RPMI7951 (cell line): Measurements from ENCODE around the gene PTPRM. TPM values are rescaled to one million over a fixed set of nuclear protein-coding genes. Genes with fewer than 3 reads are reported as not detected.
"Not testable (repeated sequence)": the region's sequence is repeated elsewhere in the genome, so short reads cannot be mapped to it uniquely, and the experiment has no call there.

Experiments
- DNase-seq: peaks from one replicate; pipeline ENCODE4 v3.0.0-alpha.2; 2012; ENCODE audit warnings: low read depth
- total RNA-seq: library from RNA; depleted of rRNA; stranded (reverse); fragments of >200 nt; shearing (Covaris generic); gene quantifications from 2 replicates; pipeline ENCODE4 v1.2.3, GENCODE V29; 2014

The PTPRM gene
- total RNA-seq, 1 experiment from 2014 or later = 51.8 TPM

DNA sequence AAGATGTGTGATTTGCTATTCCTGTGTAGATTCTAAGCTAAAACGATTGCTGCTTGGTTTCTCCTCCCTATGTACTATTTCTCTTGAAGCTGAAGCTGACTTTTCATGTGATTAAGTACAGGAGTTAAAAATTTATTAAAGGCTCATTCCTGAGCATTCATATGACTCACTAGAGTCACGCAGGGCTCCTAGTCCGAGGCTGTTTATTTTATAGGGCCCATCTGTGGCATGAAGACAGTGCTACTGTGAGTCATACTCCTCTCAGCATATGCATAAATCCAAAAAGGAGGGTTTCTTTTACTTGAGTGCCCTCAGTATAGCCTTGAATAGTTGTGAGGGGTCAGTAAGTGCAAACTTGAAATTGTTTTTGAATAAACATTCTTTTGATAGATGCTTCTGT lies 378.8 kb downstream of the PTPRM start:
- DNase-seq = peak; percentile 90

DNA sequence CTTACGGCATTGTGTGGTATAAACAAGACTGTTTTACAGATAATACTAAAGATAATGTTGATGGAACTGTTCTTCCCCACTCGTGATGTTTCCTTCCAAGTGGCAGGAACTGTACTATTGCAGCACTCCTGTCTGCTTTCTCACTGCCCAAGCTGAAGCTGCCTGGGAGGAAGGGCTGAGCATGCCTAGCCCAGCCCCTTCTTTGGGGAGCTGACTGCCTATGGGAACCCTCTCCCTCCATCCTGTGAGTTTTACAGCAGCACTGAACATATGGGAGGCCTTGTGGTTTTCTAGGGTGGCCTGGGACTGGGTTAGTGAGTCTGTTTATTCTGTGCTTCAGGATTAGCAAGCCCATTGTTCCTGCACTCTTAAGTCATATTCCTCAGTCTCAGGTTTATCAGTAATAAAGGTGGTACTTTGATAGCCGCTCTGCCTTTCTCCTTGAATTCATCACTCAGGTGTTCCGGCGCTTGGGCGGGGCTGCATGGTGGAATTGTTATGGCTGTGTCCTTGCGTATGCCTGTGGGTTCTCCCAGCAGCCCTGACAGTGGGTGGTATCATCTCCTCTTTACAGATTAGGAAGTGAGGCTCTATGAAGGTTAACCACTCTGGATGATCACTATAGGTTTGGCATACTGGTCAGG lies 379.7 kb downstream of the PTPRM start:
- peak; percentile 80 for DNase-seq

DNA sequence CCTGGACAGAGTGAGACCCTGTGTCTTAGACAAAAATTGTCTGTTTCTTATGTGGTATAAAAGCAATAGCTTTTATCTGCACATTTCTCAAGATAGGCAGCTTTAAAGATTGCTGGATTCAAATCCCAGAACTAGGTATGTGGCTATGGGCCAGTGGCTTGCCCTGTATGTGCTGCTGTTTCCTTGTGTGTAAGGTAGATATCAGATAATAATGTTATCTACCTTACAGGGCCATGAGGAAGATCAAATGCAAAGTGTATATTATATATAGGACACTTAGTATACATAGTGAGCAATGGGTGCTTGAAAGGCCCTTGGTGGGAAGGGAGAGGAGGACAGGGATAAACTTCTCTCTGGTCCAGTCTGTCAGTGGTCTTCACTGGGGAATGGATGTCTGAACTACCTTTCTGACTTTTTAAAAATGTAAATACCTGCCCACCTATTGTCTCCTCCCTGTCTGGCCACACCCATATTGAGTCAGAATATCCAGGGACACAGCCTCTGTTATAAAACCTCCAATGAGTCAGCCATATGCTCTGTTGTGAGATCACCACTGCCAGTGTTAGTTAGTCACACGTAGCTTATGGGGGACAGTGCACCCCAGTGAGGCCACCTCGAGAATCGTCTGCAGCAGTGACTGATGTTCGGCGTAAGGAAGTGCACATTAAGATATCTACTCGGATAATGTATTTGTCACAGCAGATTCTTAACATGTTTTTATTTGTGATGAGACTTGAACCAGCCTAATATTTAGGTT lies 383.4 kb downstream of the PTPRM start:
- DNase-seq = peak; percentile 70

DNA sequence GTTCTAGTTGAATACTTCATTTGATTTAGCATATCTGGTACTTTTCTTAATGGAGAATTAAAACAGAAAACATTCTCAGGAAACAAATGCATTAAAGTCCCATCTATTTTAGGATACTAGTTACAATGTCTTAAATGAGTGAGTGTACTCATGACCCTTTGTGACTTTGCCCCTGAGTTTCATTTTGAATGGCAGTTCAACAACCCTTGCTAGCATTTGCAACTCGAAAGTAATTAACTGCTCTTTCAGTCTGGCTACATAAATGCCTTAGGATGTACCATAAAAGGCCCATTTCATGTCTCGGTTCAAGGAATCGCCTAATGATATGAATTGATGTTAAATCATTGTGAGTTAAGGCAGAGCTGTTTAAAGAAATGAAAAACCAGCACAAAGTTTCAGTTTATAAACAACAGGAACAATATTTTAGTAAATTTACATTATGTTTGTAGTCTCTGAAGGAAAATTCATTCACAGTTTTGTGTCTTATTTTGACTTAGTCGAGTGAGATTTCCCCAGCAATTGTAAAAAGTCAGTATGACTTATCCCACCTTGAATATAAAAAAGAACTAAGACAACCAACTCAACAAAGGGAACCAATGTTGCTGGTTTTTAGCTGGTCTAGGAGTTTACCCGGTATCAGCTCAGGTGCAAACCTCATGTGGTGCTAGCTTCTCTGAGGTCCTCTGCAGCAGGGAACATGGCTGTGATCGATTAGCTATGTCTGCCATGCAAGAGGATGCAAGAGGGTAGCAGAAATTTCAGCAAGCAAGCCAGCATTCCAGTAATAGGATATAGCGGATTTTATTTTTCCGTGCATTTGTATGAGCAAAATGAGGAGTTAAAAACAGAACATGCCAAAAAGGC lies 386.2 kb downstream of the PTPRM start:
- peak; percentile 38 for DNase-seq

DNA sequence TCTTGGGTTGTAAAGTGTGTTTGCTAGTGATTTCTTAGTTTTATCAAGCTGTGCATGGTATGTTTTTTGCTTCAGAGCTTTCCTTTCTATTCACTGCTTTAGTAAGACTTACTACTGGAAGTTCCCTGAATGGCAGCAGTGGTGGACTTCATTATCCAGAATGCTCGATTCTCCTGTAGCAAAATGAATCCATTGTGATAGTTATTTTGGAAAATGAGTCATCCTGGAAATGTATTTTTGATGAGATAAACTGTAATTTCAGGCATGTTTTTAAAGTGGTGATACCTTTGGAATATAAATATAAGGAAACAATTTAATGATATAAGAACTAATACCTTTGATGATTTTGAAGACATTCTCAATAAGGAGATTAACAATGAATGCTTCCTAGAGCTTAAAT lies 387.1 kb downstream of the PTPRM start:
- peak; percentile 46 for DNase-seq

DNA sequence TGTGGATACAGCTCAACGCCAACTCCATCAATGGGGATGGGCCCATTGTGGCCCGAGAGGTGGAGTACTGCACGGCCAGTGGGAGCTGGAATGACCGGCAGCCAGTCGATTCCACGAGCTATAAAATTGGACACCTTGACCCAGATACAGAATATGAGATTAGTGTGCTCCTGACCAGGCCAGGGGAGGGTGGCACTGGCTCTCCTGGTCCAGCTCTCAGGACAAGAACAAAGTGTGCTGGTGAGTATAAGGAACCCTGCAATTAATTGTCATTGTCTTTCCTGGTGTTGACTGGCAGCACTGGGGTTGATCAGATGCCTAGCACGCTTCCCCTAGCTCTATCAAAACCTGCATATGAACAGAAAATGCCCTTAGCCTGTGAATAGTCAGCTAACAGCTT lies 388.1 kb downstream of the PTPRM start:
- no peak for DNase-seq

DNA sequence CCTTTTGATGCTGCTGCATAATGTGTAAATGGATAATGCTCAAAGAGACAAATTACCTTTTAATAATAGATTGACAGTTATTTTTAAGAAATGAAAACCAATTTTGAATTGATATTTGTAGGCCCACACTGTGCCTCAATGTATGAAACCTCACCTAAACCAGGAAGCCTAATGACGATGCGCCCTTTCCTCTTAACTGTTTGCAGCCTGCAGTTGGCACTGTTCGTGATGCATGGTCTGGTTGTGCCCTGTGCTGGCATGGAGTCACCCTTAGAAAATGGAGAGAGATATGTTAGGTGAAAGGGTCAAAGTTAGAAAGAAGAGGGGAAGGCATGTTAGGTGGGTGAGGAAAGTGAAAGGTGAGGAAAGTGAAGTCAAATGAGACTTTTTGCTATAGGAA lies 390.2 kb downstream of the PTPRM start:
- no peak for DNase-seq

DNA sequence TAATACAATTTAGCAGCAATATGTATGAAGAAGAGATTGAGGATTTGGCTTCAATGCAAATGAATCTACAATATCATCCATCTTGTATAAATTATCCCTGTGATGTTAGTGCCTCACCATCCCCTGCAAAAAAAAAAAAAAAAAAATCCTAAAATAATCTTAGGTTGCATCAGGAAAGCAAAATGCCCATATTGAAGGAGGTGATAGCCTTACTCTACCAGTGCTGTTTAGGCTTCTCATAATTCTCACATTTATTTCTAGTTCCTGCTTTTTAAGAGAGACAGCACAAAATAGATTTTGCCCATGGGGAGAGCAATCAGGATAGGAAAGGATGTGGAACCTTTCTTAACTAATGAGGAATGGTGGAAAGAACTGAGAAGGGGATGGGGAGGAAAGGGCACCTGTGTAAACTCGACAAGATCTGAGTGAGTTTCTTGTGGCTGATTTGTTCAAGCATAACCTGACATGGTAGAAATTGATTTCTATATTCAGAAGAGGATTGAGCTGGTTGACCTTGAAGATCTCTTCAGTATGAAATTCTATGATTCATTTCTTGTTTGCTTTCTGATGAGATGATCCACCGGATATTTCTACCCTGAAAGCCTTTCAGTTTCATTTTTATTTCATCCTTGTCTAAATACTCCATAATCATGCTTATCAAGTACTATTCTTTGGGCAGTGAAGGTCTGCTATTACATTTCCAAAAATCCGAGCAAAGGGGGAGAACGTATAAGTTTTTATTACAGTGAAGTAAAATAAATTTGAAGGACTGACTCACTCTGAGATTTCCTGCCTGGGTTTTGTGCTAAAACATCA lies 391.2 kb downstream of the PTPRM start:
- no peak for DNase-seq

DNA sequence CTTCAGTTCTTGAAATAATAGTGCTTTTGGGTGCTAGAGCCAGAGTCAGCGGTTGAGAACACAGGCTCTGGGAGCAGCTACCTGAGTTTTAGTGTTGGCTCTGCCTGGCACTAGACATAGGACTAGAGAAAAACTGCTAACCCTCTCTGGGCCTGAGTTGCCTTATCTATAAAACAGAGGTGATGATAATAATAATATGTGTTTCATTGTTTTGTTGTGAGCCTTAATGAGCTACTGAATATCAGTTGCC lies 391.7 kb downstream of the PTPRM start:
- DNase-seq = no peak

DNA sequence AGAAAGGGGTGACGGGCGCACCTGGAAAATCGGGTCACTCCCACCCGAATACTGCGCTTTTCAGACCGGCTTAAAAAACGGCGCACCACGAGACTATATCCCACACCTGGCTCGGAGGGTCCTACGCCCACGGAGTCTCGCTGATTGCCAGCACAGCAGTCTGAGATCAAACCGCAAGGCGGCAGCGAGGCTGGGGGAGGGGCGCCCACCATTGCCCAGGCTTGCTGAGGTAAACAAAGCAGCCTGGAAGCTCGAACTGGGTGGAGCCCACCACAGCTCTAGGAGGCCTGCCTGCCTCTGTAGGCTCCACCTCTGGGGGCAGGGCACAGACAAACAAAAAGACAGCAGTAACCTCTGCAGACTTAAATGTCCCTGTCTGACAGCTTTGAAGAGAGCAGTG lies 399.6 kb downstream of the PTPRM start:
- not testable (repeated sequence) for DNase-seq

DNA sequence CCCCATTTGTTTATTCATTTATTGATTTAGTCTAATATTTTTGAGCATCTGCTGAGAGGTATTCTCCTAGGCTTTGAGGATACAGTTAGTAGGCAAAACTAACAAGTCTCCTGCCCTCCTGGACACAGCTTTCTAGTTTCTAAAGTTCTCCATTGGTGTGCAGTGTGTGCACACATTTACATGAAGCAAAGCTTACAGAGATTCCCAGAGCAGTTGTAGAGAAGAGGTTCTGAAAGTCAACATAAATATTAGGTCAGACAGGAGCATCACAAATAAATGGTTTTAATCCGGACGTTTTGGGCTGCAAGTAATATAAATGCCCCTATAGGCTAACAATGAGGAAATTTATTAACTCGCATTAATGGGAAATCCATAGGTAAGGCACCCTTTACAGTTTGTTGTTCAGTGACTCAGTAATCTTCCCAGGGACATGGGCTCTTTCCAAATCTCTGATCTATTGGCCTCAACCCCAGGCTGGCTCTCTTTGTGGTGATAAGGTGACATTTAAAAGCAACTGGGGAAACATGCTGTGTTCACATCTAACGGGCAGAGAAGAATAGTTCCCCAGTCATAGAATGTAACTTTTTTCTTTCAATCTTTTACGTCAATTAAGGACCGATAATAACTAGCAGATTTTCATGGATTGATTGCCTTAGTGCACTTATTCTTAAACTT lies 407.2 kb downstream of the PTPRM start:
- DNase-seq = no peak

DNA sequence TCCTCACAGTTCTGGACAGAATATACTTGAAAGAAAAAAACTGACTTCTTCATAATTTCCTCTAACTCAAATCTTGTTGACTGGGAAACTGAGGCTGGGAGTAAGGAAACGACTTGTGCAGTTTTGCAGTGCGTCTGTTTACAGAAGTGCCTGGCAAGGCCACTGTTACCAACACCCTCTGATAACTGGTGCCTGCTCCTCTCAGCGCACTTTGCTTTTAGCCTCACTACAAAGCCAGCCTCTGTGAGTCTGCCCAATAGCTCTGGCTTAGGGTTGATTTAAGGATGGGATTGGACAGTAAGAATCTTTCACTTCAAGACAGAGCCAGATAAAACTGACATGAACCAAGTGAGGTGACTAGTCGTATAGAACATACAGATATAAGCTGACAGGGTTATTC lies 410.8 kb downstream of the PTPRM start:
- DNase-seq = no peak

DNA sequence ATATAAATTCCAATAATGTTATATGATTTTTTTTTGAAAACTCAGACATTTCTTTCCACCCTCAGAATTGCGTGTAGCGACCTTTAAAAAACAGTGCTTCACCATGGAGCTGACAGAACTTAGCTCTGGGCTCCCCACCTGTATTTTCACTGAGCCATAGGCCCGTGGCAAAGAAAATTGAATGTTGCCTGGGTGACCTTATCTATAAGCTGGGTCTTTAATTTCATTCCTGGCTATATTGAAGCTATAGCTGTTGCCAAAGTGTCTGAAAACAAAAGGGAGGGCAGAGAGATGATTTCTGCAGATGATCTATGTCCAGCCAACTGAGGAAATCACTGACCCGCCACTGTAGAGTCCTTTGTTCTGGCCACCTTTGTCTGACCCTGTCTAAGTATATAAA lies 411.7 kb downstream of the PTPRM start:
- DNase-seq = no peak

DNA sequence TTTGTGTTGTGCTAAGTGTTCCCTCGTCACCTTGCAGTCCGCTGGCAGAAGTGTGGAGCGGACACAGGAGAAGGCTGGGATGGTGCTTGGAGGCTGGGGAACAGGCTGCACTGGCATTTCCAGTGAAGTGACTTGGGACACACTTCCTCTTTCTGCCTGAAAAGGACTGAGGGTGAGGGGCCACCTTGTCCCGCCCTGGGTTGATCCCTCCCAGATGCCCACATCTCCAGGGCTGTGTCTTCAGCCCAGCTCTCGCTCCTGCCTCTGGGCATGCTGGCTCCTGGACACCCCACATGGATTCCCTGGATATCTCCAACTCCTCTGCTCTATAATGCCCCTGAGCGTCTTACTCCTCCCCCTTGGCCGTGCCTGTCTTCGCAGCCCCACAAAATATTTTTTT lies 412.6 kb downstream of the PTPRM start:
- no peak for DNase-seq

DNA sequence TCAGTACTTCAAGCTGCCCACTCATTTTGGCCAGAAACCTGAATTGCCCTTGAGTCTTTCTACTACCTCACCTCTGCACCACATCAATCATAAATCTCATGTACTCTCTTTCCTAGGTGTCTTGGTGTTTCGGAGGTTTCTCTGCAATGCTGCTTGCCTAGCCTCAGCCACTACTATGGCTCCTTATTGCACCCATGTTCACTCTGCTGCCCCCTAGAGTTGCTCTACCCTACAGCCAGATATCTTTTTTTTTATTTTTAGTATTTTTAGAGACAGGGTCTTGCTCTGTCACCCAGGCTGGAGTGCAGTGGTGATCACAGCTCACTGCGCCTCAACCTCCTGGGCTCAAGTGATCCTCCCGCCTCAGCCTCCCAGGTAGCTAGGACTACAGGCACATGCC lies 413.0 kb downstream of the PTPRM start:
- DNase-seq = no peak

DNA sequence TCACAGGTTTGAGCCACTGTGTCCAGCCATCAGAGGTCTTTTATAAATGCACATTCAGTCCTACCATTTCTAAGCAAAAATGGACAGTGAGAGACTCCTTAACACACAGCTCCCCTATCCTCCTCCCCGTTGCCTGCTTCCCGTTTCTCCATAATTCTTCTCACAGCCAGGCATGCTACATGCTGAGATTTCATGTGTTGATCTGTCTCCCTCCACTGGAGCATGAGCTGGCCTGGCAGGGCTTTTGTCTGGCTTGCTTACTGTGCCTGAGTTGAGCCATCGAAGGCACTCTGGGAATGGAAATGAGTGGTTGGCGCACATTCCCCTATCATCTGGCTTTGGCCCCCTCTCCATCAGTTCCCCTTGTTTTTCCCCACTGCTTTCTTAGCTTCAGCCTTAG lies 413.5 kb downstream of the PTPRM start:
- DNase-seq = no peak

DNA sequence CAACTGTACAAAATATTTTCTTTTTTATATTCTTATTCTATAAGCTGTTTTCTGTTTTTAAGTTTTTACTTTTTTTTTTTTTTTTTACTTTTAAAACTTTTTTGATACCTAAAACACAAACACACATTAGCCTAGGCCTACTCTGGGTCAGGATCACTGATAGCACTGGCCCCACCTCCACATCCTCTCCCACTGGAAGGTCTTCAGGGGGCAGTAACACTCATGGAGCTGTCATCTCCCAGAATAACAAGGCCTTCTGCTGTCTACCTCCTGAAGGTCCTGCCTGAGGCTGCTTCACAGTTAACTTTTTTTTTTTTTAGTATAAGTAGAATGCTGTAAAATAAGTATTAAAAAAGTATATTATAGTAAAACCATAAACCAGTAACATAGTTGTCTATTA lies 415.1 kb downstream of the PTPRM start:
- DNase-seq = no peak

DNA sequence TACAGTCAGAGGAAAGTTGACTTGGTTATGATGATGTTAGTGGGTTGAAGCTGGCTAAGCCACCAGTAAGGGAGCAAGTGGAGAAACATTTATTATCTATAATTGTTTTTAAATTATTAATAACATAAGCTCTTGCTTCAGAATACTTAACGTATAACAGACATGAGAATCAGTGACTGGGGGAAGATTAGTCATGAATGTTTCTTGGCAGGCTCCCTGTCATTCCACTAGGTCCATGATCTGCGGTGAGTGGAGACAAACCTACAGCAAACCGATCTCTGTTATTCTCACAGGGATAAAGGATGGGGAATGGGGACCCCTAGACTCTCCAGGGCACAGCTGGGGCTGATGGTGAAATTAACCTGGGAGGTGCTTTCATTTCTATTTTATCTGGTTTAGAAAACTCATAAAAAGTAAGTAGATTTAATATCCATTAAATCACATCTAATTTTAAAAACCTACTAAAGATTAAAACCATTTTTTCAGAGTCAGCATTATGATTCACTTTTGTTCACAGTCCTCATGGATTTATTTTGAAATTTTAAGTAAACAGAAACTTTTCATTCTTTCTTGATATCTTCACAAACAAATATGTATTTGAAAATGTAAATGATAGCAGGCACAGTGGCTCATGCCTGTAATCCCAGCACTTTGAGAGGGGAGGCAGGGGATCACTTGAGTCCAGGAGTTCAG lies 420.3 kb downstream of the PTPRM start:
- peak; percentile 33 for DNase-seq

DNA sequence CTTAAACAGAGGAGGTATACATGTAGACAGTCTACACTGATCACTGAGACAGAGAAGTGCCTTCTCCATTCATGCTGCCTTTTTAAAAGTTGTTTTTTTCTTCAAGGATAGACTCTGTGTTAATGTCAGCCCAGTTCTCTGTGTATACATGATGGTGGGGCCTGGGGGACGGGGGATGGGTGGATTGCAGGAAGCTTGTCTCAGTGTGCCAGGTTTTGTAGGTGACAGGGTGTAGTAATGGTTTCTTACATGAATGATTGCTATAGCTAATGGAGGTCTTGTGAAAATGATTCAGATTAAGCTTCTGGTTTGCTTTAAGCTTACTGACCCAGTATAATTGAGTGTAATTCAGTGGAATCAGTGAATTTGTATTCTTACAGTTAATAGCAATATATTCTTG lies 423.6 kb downstream of the PTPRM start:
- no peak for DNase-seq

DNA sequence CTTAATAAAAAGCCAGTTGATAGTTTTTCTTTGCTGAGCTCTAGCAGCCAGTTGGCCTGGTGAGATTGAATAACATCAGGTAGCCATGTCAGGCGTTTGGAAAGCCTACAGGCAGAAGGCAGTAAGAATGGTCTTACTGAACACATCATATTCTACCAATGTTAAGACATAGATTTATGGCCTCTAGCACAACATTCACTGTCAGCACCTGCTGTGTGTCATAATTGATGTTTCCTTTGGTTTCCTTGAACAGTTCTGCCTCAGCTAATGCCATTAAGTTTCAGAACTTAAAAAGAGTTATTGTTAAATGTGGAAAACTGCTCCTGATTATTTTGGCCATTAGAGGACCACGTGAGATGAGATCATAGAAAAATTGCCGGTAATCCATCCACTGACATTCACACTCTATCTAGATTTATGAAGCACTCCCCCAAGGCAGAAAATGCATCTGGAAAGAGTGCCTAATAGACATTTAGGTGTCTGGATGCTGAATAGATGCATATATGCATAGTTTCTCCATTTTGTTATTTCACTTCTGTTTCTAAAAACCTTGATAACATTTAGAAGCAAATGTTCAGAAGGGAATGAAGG lies 434.7 kb downstream of the PTPRM start:
- no peak for DNase-seq
